ENCODE results near the gene STAM.

DNA sequence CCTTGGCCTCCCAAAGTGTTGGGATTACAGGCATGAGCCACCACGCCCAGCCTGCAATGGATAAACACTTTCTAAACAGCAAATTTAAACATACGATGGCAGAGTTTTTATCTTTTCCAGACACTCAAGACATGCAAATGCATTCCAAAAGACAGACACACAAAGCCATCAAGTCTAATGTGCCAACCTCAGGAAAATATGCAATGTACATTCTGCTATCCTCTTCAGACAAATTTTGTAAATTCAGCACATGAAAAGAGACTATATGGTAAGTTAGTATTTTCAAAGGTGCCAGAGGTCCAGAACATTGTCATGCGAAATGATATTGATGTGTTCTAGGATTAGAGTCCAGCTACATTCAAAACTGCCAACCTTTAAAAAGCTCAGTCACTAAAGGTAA, 46.6 kb upstream of the STAM start:
- TF ChIP-seq, protein P1, sequence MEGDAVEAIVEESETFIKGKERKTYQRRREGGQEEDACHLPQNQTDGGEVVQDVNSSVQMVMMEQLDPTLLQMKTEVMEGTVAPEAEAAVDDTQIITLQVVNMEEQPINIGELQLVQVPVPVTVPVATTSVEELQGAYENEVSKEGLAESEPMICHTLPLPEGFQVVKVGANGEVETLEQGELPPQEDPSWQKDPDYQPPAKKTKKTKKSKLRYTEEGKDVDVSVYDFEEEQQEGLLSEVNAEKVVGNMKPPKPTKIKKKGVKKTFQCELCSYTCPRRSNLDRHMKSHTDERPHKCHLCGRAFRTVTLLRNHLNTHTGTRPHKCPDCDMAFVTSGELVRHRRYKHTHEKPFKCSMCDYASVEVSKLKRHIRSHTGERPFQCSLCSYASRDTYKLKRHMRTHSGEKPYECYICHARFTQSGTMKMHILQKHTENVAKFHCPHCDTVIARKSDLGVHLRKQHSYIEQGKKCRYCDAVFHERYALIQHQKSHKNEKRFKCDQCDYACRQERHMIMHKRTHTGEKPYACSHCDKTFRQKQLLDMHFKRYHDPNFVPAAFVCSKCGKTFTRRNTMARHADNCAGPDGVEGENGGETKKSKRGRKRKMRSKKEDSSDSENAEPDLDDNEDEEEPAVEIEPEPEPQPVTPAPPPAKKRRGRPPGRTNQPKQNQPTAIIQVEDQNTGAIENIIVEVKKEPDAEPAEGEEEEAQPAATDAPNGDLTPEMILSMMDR (conservative IDR thresholded peaks at IDR 0.05; ENCODE audit: low read length) = no peak
- TF ChIP-seq EZH2phosphoT487 (IDR thresholded peaks at IDR 0.05; ENCODE audit: borderline replicate concordance, low read depth, low read length) = no peak
